Peyer's patch (tissue), 4 donors: Measurements from ENCODE around the gene ENPP4. TPM values are rescaled to one million over a fixed set of nuclear protein-coding genes. Genes with fewer than 3 reads are reported as not detected.

Source experiments
- DNase-seq, 3 donors: peaks; one replicate each; pipeline ENCODE4 v3.0.0-alpha.2; 2017 to 2019
- H3K27ac ChIP-seq, 4 donors: fragments of 200-600 bp; sonication (generic); one replicate each; pipeline ENCODE4 v1.5.1; 2016 to 2019
- H3K27me3 ChIP-seq, 2 donors: fragments of 200-600 bp; sonication (generic); one replicate each; pipeline ENCODE4 v1.5.1; 2019
- H3K36me3 ChIP-seq, 3 donors: fragments of 200-600 bp; sonication (generic); one replicate each; pipeline ENCODE4 v1.5.1; 2016 to 2019
- H3K4me1 ChIP-seq, 4 donors: fragments of 200-600 bp; sonication (generic); one replicate each; pipeline ENCODE4 v1.5.1; 2016 to 2019
- H3K4me3 ChIP-seq, 4 donors: fragments of 200-600 bp; sonication (generic); 1 replicate in 3 of 4; 2 replicates in 1 of 4; pipeline ENCODE4 v1.5.1; 2016 to 2019; ENCODE audit warnings: mild to moderate bottlenecking in 1 of 4
- H3K9me3 ChIP-seq, 4 donors: fragments of 200-600 bp; sonication (generic); one replicate each; pipeline ENCODE4 v1.5.1; 2016 to 2019; ENCODE audit warnings: mild to moderate bottlenecking in 1 of 4
- POLR2A ChIP-seq, 2 donors: fragments of 450-650 bp; IDR thresholded peaks; one replicate each; pipeline ENCODE4 v1.5.1; 2017; ENCODE audit warnings: antibody characterized with exemption in 2 of 2, mild to moderate bottlenecking in 2 of 2, moderate library complexity in 2 of 2
- total RNA-seq, 4 donors: library from RNA; depleted of rRNA; stranded (reverse); fragments of >200 nt; gene quantifications; one replicate each; pipeline ENCODE4 v1.1.0, GENCODE V29; 2016
- TF ChIP-seq, protein P1 (sequence below), 6 experiments: fragments of 450-650 bp in 4 of 6; fragments of 200-600 bp in 2 of 6; sonication (generic) in 1 of 6; IDR thresholded peaks; one replicate each; pipeline ENCODE4 v1.5.1; 2017 to 2019; ENCODE audit warnings: antibody characterized with exemption in 6 of 6, mild to moderate bottlenecking in 3 of 6, moderate library complexity in 1 of 6

The ENPP4 gene
- total RNA-seq, 4 donors from 2014 or later: 4.1 to 22.6 (median 14.1) TPM

DNA sequence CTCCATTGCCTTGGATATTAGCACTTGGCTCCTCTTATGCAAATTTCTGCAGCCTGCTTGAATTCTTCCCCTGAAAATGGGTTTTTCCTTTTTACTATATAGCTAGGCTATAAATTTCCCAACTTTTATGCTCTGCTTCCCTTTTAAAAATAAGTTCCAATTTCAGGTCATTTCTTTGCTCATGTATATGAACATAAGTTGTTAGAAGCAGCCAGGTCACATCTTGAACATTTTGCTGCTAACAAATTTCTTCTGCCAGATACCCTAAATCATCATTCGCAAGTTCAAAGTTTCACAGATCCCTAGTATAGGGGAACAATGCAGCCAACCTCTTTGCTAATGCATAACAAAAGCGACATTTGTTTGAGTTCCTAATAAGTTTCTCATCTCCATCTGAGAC lies 34.5 kb upstream of the ENPP4 start:
- H3K36me3 ChIP-seq: no peaks in the 10 kb centered on the region
- peaks cover 0 to 7% (median 4%) of the 10 kb centered on the region in 4 donors for H3K9me3 ChIP-seq
- H3K4me3 ChIP-seq: no peak overlapping the region
- TF ChIP-seq, protein P1, sequence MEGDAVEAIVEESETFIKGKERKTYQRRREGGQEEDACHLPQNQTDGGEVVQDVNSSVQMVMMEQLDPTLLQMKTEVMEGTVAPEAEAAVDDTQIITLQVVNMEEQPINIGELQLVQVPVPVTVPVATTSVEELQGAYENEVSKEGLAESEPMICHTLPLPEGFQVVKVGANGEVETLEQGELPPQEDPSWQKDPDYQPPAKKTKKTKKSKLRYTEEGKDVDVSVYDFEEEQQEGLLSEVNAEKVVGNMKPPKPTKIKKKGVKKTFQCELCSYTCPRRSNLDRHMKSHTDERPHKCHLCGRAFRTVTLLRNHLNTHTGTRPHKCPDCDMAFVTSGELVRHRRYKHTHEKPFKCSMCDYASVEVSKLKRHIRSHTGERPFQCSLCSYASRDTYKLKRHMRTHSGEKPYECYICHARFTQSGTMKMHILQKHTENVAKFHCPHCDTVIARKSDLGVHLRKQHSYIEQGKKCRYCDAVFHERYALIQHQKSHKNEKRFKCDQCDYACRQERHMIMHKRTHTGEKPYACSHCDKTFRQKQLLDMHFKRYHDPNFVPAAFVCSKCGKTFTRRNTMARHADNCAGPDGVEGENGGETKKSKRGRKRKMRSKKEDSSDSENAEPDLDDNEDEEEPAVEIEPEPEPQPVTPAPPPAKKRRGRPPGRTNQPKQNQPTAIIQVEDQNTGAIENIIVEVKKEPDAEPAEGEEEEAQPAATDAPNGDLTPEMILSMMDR (IDR thresholded peaks at IDR 0.05): no peak
- TF ChIP-seq POLR2A (IDR thresholded peaks at IDR 0.05): no peak
- H3K27me3 ChIP-seq: no peaks in the 10 kb centered on the region
- no peak for DNase-seq
- no peak overlapping the region for H3K27ac ChIP-seq
- H3K4me1 ChIP-seq: peaks cover 0 to 6% (median 0%) of the 10 kb centered on the region in 4 donors

DNA sequence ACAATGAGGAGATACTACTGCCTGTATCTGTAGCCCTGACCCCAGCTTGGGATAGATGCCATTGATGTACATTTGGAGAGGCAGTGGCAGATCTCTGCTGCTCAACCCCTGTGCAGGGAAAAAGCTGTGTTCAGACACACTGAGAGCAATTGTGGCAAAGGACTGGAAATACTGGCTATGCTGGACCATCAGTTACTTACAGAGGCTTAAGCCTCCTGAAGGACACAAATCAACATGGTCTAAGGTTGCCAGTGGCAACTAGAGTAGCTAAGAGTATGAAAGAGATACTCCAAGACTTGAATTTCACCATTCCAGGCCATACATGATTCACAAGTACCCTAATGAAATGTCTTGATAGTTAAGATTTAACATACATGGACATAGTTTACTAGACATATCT lies 32.4 kb upstream of the ENPP4 start:
- DNase-seq: no peak
- TF ChIP-seq, protein P1 (IDR thresholded peaks at IDR 0.05): no peak
- no peak for TF ChIP-seq POLR2A (IDR thresholded peaks at IDR 0.05)

DNA sequence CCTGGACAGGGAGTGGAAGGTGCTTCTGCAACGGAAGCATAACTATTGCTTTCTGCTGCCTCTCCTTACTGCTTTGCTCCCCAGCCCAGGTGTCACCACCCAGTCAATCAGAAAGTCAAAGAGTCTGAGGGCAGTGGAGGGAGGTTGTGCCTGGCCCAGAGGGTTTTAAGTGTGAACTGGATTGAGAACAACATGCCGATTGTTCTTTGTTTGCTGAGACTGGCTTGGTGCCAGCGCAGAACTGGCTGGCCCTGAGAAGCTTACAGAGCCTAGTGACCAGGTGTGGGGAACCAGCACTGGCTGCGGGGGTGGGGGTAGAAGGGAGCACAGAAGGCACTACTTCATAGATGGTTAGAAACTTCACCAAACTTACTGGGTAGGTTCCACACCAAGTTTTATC lies 31.1 kb upstream of the ENPP4 start:
- Histone ChIP-seq H3K36me3 (no peaks in the 10 kb centered on the region), H3K9me3 (peaks cover 0 to 7% (median 4%) of the 10 kb centered on the region in 4 donors), H3K27ac (no peak overlapping the region), H3K4me3 (no peak overlapping the region), H3K27me3 (no peaks in the 10 kb centered on the region), H3K4me1 (peaks cover 0 to 6% (median 0%) of the 10 kb centered on the region in 4 donors)
- DNase-seq: peak in 2 of 3 donors; percentile 58 to 59
- TF ChIP-seq, protein P1 (IDR thresholded peaks at IDR 0.05): no peak
- TF ChIP-seq POLR2A (IDR thresholded peaks at IDR 0.05): no peak

More for the DNA sequence above, 32.4 kb upstream of the ENPP4 start:
- Histone ChIP-seq H3K36me3 (no peaks in the 10 kb centered on the region), H3K27me3 (no peaks in the 10 kb centered on the region), H3K9me3 (peaks cover 0 to 7% (median 4%) of the 10 kb centered on the region in 4 donors), H3K4me3 (no peak overlapping the region), H3K27ac (no peak overlapping the region), H3K4me1 (peaks cover 0 to 6% (median 0%) of the 10 kb centered on the region in 4 donors)

DNA sequence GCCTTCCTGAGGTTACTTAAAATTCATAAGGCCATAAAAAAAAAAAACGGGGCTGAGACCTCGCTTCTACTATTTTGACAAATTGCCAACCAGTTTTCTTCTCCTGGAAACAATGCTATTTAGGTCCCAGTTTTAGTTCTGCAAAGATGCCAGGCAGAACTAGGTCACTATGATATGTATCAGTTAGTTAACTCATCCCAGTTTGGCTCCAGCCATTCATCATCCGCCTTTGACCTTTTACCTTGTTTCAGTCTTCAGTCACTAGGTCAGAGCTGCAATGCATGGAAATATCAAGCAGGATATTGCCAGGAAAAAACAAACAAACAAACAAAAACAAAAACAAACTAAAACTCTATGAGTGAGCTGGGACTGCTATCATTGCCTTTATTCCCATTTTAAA lies 29.8 kb upstream of the ENPP4 start:
- TF ChIP-seq, protein P1 (IDR thresholded peaks at IDR 0.05): no peak
- no peak for TF ChIP-seq POLR2A (IDR thresholded peaks at IDR 0.05)
- Histone ChIP-seq H3K9me3 (peaks cover 0 to 5% (median under 1%) of the 10 kb centered on the region in 4 donors), H3K36me3 (no peaks in the 10 kb centered on the region), H3K4me1 (peaks cover 0 to 6% (median 0%) of the 10 kb centered on the region in 4 donors), H3K27ac (no peak overlapping the region), H3K4me3 (no peak overlapping the region), H3K27me3 (no peaks in the 10 kb centered on the region)
- no peak for DNase-seq

DNA sequence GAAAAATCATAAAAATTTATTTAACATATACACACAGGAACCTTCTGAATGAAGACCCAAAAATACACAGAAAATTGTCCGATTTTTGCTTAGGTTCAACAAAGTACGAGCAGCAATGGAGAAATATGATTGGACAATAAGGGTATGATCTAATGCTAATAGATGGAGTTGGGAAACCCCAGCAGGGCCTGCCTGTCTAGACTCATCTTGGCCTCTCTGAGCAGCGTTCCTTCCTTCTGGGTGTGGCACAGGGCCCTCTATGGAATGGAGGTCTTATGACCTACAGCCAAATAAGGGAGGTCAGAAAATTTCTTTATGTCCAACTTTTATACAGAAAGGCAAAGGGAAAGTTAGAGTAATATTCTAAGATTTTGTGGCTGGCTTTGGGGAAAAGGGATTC lies 27.7 kb upstream of the ENPP4 start:
- no peaks in the 10 kb centered on the region for H3K9me3 ChIP-seq
- H3K4me3 ChIP-seq: no peak overlapping the region
- no peaks in the 10 kb centered on the region for H3K36me3 ChIP-seq
- TF ChIP-seq POLR2A (IDR thresholded peaks at IDR 0.05): no peak
- TF ChIP-seq, protein P1 (IDR thresholded peaks at IDR 0.05): no peak
- no peak for DNase-seq
- H3K27me3 ChIP-seq: no peaks in the 10 kb centered on the region
- peaks cover 0 to 6% (median 0%) of the 10 kb centered on the region in 4 donors for H3K4me1 ChIP-seq
- H3K27ac ChIP-seq: no peak overlapping the region
